Fibroblast of pulmonary artery (primary cell): ENCODE results near the gene GMFB.

ENCODE experiments used
- DNase-seq: peaks from one replicate; pipeline ENCODE4 v3.0.0-alpha.2; 2010; ENCODE audit warnings: low read depth
- H3K4me3 ChIP-seq: replicated peaks from 2 replicates; pipeline ENCODE4 v1.5.1; 2011; ENCODE audit warnings: low read depth, mild to moderate bottlenecking, control low read depth, low read length, moderate library complexity
- CTCF ChIP-seq: IDR thresholded peaks from 2 replicates; pipeline ENCODE4 v1.5.1; 2011; ENCODE audit warnings: mild to moderate bottlenecking, control low read depth, low read length, inconsistent platforms; ENCODE audit errors: missing control alignments

GMFB gene

GRCh38 chr14:54532111-54533012 is 43.6 kb upstream of the GMFB start:
- TF ChIP-seq CTCF = no peak

GRCh38 chr14:54529811-54530210 is 41.0 kb upstream of the GMFB start:
- DNase-seq = peak; percentile 74
- no peak for TF ChIP-seq CTCF
- no peak overlapping the region for H3K4me3 ChIP-seq

More at GRCh38 chr14:54532111-54533012, 43.6 kb upstream of the GMFB start:
- DNase-seq = no peak
- H3K4me3 ChIP-seq = no peak overlapping the region

DNA sequence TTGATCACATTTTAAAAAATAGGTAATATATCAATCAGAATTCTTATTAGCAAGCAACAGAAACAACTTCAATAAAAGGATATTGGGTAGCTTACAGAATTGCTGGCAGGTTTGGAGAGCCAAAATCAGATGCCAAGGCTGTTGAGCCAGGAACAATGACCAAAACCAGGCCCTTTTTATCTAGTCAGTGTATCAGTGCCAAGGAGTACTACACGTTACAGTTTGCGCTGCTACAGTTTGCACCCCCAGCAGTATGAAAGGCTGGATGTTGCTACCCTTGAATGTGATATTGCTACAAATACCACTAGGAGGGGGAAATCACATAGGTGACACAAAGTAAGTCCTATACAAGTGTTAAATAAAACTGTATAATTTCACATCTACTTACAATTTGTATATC is 40.2 kb upstream of the GMFB start:
- no peak overlapping the region for H3K4me3 ChIP-seq
- DNase-seq = no peak
- TF ChIP-seq CTCF = no peak

DNA sequence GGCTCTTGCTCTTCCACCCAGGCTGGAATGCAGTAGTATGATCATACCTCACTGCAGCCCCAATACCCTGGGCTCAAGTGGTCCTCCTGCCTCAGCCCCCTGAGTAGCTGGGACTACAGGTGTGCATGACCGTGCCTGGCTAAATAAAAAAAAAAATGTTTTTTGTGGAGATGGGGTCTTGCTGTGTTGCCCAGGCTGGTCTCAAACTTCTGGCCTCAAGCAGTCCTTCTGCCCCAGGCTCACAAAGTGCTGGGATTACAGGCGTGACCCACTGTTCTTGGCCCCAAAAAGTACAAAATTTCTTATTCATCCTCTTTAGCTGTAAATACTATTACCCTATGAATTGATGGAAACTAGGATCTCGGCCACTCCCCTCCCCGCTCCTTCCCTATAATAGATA is 35.6 kb upstream of the GMFB start:
- TF ChIP-seq CTCF = no peak
- H3K4me3 ChIP-seq = no peak overlapping the region
- DNase-seq = no peak

GRCh38 chr14:54516709-54517108 is 27.9 kb upstream of the GMFB start:
- no peak overlapping the region for H3K4me3 ChIP-seq
- no peak for DNase-seq
- no peak for TF ChIP-seq CTCF

- no peak overlapping the region for H3K4me3 ChIP-seq
- no peak for TF ChIP-seq CTCF
- DNase-seq = no peak
Measured at GRCh38 chr14:54515670-54516069, 26.9 kb upstream of the GMFB start.

- TF ChIP-seq CTCF = no peak
- no peak overlapping the region for H3K4me3 ChIP-seq
- DNase-seq = no peak
Measured at GRCh38 chr14:54512393-54512792, 23.6 kb upstream of the GMFB start.
